Measurements from ENCODE around the gene LSAMP.

LSAMP gene

DNA sequence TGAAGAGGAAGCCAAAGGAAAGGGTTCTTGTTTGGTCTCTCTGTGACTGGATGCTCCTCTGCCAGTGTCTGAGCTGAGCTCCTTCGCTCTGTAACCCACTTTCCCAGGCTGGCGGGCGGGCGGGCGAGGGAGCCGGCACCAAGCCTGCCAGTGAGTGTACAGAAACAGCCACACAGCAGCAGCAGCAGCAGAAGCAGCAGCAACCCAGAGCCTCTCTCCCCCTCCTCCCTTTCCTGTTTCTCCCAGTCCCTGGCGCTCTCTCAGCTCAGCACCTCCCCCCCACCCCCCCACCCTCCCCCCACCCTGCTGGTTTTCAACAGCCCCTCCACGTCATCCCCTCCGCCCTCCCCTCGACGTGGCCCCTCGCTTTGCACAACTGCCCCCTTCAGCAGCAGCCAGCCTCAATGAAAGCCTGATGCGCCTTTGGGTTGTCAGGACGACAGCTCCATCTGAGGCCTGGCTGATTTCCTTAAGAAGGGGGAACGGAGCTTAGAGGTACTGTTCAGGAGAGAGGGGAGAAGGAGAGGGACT is at the start of gene LSAMP:
Gene LSAMP, minus strand, starts transcription at position 177 of the 531 bp plus-strand sequence.
- DNase-seq (ENCODE audit: low spot score): no peak

DNA sequence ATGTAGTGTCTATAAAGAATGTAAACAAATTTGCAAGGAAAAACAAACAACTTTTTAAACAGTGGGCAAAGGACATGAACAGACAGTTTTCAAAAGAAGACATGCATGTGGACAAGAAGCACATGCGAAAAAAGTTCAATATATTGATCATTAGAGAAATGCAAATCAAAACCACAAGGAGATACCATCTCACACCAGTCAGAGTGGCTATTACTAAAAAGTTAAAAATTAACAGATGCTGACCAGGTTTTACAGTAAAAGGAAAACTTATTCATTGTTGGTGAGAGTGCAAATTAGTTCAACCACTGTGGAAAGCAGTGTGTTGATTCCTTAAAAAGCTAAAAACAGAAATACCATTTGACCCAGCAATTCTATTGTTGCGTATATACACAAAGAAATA is 47.1 kb upstream of the LSAMP start:
- DNase-seq (ENCODE audit: low spot score): no peak

DNA sequence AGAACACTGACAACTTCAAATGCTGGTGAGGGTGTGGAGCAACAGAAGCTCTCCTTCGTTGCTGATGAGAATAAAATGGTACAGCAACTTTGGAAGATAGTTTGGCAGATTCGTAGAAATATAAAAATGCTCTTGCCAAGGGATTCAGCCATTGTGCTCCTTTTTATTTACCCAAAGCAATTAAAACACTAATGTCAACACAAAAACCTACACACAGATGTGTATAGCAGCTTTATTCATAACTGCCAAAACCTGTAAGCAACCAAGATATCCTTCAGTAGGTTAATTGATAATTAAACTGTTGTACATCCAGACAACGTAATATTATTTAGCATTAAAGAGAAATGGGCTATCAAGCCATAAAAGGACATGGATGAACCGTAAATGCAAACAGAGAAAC is 37.8 kb upstream of the LSAMP start:
- DNase-seq (ENCODE audit: low spot score): no peak

DNA sequence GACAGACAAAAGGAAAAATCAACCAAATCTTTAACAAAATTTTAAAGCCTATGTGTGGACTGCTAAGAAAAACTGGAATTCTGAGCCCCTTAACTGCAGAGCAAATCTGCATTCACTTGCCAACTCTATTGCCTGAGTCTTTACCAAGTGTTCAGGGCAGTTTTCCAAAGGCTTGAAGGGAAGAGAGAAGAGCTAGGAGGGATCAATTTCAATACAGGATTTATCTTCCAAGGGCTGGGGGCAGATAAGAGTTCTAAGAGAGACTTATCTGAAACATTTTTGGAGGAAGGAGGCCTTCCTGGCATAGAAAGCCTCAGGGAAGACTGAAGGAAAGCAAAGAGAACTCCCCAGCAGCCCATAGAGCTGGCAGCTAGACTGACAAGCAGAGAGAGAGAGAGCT is 31.4 kb upstream of the LSAMP start:
- DNase-seq (ENCODE audit: low spot score): no peak

DNA sequence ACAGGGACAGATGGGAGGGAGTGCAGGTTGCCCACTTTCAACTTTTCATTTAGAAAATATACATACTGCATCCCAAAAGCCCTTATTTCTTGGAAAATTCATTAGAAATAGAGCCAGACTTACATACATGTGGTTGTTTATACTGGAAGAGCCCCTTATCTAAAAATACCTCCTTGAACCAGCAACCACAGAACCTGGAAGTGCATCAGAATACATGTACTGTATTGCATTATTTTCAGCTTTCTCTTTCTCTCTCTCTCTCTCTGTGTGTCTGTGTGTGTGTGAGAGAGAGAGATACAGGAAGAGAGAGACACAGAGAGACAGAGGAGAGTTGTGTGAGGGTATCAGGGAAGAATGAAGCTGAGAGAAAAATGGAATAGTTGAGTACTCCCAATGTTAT is 29.5 kb upstream of the LSAMP start:
- no peak for DNase-seq (ENCODE audit: low spot score)

DNA sequence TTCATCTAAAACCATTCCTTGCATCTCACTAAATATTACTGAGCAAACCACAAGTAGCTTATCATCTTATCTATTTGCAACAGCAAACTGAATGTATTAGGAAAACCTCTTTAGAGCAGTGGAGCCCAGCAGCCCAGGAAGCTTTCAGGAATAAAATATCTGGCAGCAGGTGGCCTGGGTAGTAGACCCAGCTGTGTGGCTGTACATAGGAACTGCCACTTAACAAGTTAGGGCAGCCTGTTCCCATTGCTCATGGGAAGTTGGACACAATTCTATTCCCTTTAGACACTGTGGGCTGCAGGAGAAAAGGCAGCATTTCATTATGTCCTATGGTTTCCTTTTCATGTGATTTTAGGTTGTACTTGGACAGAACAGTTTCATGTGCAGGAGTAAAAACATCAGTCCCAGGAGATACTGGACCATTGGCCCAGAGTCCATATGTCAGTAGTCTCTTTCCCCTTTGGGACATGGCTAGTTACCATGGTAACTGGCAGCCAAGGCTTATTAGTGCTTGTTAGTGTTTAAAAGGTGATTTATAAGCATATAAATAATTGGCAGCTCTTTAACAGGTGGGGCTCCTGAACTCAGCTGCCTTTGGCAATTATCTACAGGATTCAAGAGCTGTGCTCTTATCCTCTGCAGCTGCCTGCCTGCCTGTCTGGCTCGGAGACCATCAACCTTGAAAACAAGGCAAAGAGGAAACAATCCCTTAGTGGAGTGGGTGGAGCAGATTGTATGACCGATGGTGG is 28.9 kb upstream of the LSAMP start:
- no peak for DNase-seq (ENCODE audit: low spot score)

DNA sequence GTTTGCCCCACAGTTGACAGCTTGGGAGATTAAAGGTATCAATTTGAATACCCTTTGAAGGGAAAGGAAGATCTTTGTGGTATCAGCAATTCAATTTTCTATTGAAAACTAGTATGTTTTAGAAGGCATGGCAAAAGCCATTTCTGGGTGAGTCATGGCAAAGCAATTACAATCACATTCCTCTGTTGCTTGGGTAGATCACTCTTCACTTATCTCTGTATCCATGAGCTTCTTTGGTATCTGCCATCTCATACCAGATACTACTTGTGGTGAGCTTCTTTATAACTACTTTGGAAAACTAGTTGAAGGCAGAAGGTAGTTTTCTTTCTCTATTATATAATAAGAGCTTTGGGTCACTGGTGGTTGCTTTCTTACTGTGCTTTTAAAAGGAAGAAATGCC is 28.3 kb upstream of the LSAMP start:
- no peak for DNase-seq (ENCODE audit: low spot score)

DNA sequence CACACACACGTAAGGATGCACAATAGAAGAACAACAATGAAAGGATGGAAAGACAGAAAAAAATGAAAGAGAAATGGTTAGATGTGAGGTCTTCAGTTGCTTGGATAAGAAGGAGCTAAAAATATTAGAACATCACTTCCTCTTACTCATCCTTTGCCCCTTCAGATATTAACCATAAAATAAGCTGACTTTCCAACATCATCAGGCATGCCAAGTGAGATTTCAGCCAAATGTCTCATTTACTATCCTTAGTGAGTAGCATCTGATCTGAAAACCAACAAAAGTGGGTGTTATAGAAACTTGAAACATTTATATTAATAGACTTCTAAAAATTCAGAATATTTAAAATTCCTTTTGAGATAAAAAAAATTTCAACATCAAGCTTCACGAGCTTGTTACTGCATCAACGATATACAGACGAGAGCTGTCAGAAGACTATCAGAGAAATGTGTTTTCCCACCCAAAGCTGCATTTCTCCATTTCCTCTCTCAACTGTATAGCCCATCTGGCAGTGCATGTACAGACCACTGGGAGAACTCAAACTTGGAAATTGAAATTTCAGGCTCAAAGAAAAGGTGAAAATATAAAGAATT is 25.4 kb upstream of the LSAMP start:
- no peak for DNase-seq (ENCODE audit: low spot score)

DNA sequence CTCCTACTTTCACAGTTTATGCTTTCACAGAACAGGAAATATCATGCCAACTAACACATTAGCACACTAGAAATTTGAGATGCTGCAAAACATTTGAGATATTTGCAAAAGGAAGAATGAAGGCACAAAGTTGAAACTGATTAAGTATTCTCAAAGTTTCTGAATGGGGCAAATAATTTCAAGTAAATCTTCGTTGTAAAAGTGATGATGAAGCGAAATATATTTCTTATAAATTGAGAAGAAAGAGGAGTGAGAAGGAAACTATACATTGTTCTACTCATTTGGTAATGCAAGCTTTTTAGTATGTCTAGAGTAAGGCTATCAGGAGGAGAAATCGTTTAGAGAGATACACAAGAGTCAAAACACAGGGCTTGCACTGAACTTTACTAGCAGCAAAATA is 24.3 kb upstream of the LSAMP start:
- no peak for DNase-seq (ENCODE audit: low spot score)

DNA sequence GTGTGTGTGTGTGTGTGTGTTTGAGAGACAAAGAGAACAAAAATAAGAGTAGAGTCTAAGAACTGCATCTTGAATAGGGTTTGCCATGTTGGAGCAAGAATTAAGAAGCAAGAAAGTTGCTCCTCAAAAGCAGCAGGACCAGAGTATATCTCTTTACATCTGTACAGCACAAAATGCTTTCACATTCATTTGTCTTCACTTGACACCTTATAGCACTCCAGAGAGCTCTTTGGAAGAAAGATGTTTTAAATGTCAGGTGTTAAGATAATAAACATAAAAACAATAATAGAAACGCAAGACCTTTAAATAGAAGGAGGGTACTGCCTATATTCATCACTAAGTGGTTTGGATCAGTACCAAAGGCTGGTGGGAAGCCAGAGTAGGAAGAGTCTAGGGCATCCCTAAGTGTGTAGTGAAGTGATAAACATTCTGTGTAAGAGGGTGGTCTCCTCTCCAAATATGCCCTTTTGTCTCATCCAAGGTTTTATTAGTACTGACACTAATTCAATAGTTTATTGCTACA is 19.1 kb upstream of the LSAMP start:
- DNase-seq (ENCODE audit: low spot score): no peak

DNA sequence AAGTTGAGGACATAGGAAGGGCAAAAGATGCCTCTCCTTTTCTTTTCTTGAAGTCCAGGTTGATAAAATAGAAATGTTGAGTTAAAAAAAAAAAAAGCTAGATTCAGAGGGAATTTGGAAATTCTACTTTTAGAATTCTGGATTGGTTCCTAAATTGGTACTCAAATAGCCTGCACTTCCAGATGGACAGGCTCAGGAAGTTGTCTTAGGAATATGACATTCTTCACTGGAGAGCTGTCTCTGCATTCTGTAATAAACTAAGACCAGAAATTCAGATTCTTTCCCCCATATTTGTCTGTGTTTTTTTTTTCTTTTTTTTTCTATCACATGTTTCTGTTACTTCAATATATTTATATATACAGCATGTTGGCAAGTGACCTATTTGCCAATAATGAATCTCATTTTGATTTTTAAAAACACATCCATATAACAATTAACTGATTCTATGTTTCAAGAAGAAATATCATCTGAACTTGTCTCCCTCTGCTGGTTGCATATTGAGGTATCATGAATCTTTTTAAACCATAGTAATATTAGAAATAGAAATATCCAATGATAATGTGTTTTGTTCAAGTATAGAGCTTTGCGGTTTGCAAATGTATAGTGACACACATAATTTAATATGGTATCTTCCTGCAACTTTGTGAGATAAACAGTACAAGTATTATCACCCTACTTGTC is 8.5 kb upstream of the LSAMP start:
- no peak for DNase-seq (ENCODE audit: low spot score)

DNA sequence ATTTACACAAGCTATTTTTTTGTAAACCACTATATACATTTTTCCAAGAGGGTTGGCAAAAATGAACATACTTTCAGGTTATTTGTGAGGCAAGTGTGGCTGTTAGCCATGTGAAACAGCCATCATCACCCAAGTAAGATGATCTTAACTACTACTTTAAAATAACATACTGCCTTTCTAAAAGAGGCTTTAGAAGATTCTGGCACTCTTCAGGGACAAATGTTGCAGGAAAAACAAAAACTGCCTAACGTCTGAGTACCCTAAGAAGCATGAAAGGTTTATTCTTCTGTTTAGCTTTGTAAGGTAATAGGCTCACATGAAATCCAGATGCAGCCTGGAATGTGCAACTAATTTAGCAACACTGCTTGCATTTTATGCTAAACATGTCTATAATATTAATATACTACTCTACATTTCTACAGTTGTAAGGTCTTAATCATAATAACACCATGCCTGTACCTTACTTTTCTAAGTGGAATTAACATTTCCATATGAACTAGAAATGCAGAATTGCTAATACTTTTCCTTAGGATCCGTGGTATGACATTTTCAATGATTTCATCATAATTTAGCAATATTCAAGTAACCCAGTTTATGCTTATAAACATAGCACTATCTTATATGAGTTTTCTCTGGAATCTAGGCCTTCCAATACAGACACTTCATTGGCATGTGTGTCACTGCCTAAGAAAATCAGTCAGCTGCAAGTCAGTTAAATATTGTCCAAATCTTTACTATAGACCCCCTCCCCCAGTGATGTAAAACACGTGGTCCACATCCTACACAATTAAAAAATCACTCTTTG is 4.5 kb upstream of the LSAMP start:
- no peak for DNase-seq (ENCODE audit: low spot score)

DNA sequence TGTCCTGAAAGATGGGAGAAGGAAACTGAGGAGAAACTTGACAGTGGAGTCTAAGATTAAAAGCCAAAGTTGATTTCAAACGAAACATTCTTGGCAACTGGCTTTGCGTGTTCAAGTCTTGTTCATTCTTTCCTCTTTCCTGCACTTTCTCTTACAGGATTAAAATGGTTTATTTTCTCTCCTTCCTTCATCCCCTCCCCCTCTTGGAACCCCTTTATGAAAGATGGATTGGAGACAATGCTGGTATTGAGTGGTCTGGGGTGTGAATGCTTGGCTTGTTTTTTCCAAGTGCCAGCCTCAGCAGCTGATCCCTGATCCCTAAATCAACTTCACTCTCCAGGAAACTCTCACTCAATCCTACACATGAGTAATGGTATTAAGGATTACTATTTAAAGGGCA is 703 bp upstream of the LSAMP start:
- DNase-seq (ENCODE audit: low spot score): no peak

DNA sequence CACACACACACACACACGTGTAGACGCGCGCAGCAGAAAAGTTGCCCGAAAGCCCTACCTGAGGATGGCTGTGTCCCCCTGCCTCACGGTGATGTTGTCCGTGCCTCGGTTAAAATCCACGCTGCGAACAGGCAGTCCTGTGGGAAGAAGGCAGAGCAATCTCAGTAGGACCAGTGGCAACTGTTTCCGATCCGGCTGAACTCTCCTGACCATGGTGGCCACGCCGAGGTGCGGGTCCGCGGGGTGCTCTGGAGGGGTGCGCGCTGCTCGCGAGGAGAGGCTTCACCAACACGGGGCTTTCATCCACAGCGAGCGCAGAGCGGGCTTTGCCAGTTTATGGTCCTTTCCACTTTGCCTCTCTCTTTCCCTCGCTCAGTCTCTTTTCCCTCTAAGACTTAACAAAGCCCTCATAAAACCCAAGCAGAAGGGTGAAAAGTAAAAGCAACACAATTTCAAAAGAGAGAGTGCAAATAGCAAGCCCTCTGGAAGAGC is 422 bp downstream of the LSAMP start:
- DNase-seq (ENCODE audit: low spot score): no peak

DNA sequence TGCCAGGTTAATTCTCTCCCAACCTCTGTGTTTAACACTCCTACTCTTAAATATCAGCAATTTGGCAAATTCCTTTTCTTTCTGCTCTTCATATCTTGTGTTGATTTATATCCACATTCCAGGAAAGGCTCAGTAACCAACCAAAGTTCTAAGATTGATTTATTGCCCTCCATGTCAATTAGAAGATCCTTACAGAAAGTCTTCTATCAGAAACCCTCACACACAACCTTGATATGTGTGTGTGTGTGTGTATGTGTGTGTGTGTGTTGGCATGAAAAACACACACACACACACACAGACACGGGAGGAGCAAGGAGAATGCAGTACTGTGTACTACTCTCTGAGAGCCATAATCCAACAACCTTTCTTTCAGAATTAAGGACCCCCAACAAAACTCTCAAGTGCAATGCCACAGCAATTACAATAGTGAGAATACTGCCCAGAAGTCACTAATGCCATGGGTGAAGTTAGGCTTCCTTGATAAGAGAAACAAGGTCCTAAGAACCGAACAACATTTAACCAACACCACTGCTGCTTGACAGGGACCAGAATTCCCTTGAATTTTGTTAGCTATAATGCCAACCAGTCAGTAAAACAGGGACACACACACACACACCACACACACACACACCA is 1.1 kb downstream of the LSAMP start:
- DNase-seq (ENCODE audit: low spot score): no peak

DNA sequence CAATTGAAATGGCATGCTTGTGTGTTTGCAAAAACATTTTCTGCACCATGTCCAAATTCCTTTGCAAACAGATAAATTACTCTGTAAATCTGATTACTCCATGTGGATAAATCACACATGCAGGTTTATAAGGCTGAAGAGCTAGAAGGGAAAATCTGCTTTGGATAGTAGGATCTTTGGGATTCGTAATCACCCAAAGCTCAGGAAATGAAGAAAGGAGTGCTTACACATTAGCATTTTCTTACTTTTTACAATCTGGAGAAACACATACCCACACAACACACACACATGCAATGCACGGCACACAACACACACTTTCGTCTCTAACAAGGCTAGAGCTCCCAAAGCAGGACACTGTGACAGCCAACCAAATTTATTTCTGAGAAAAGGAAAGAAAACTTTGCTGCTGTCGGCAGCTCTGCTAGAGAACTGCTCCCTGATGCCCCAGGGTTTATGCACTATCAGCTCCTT is 2.1 kb downstream of the LSAMP start:
- no peak for DNase-seq (ENCODE audit: low spot score)

DNA sequence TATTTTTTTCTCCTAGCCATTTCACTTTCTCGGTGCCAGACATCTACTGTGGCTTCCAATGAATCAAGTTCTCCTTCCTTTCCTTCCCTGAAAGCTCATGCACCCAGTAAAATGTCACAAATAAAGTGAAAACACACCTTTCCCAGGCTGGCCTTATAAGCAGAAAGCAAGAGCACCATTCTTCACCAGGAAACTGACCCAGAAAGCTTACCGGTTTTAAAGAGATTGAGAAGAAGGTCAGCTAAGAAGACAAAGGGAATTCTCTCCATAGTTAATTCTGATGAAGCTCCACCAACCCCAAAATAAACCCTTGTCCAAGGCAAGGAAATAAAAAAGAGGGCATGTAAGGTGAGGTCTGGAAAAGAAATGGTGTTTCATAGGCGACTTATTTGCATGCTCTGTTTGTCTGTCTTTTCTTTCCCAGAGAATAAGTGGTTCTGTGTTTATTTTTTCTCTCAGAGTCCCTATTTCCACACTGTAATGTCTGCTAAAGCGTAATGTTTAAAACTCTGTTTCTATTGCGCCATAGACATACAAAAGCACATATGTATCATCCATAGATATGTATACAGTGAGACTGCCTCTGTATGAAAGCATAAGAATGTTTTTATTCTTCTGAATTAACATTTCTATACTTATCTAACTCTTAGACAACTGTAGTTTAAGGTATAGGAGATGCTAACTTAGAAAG is 2.8 kb downstream of the LSAMP start:
- DNase-seq (ENCODE audit: low spot score): no peak

DNA sequence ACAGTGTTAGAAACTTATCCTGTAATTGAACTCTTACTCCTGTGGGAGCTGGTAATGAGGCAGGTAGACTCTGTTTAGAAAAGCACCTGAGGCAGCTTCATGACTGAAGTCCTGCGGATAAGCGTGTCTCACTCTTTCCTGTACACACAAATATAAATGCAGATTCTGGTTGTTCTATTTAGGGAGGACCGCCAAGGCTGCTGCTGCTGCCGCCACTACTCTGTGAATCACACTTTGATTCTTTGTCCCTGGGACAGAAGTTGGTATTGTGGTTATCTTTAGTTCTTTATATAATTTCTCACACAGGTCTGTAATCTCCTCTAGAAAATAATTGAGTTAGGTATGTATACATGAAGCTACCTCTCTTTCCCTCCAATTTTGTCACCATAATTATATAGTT is 3.6 kb downstream of the LSAMP start:
- DNase-seq (ENCODE audit: low spot score): no peak

DNA sequence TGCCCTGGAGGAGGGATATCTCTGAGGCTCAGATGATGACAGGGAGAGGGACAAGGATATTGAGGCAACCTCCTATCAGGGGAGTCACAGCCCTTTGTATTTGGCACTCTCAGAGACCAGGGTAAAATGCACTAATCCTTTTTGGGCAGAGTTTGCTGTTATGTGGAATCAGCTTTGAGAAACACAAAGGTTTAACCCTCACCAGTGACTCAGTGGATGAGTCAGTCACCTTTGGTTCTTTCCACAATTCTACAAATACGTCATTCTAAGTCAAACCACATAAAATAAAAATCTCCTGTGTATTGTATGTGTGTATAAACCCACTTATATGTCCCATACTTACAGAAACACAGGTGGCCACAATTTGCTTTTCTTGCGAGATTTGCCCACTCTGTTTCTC is 5.1 kb downstream of the LSAMP start:
- no peak for DNase-seq (ENCODE audit: low spot score)

DNA sequence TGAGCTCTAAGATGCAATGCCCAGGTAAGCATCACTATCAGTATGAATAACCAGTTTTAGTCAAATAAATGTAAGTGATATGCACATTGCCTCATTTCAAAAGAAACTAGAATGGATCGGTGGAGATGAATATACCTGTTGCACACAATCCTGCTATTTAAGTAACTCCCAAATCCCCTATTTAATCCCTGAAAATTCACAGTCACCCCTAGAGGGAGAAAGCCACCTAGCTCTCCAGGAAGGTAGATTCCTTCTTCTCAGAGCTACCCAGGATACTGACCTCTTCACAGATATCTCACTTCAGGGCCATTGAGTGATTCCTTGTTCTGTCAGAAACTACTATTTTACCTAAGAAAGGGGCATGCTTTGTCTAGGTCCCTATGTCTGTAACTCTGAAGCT is 11.7 kb downstream of the LSAMP start:
- DNase-seq (ENCODE audit: low spot score): no peak

DNA sequence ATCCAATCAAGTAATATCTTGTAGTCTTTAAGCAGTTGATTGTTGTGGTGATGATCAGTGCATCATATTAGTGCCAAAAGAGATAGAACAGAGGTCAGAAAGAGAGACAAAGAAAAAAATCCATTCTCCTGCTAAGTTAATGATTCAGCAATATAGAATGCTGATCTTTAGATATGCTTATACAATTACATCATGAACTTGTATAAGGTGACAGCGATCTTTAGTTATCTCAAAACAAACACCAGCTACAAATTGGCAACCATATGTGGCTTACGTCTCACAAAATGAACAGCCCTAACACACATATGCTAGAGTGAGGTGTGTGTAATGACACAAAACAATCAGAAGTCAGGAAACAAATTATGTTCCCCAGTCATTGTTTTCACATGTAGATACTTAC is 12.5 kb downstream of the LSAMP start:
- DNase-seq (ENCODE audit: low spot score): no peak
